OCI-LY3 (cell line): ENCODE results near the gene EIF2B1.

Experiments
- H2AFZ ChIP-seq: fragments of 200-600, 300-600 bp; shearing (Covaris generic); 2 replicates; pipeline ENCODE4 v1.6.0; 2014; ENCODE audit warnings: antibody characterized with exemption, low read depth, low read length
- H3K27ac ChIP-seq: fragments of 200-600, 300-600 bp; sonication (generic); 2 replicates; pipeline ENCODE4 v1.5.1; 2014; ENCODE audit warnings: mild to moderate bottlenecking, low read length, moderate library complexity, mixed read lengths
- H3K27me3 ChIP-seq: fragments of 200-600, 300-600 bp; sonication (generic); 2 replicates; pipeline ENCODE4 v1.6.1; 2014; ENCODE audit warnings: low read depth, low read length, mixed read lengths
- H3K36me3 ChIP-seq: fragments of 200-600, 300-600 bp; sonication (generic); replicated peaks from 2 replicates; pipeline ENCODE3; 2014; ENCODE audit warnings: low read depth, low read length, mixed read lengths
- H3K4me1 ChIP-seq: fragments of 300-600, 200-600 bp; sonication (generic); 2 replicates; pipeline ENCODE4 v1.6.1; 2014; ENCODE audit warnings: low read length, mixed read lengths
- H3K4me2 ChIP-seq: fragments of 200-600, 300-600 bp; sonication (generic); 2 replicates; pipeline ENCODE4 v1.6.1; 2014; ENCODE audit warnings: low read length, mixed read lengths
- H3K4me3 ChIP-seq: fragments of 300-600, 200-600 bp; sonication (generic); 2 replicates; pipeline ENCODE4 v1.5.1; 2014; ENCODE audit warnings: antibody characterized with exemption, mild to moderate bottlenecking, low read length, moderate library complexity
- H3K79me2 ChIP-seq: fragments of 300-600, 200-600 bp; shearing (Covaris generic); 2 replicates; pipeline ENCODE4 v1.6.1; 2014; ENCODE audit warnings: mild to moderate bottlenecking, low read length, mixed read lengths
- H3K9ac ChIP-seq: fragments of 300-600, 200-600 bp; shearing (Covaris generic); 2 replicates; pipeline ENCODE4 v1.6.0; 2014; ENCODE audit warnings: mild to moderate bottlenecking, low read length, moderate library complexity
- H3K9me3 ChIP-seq: fragments of 200-600, 300-600 bp; shearing (Covaris generic); 2 replicates; pipeline ENCODE4 v1.6.1; 2014; ENCODE audit warnings: low read length, mixed read lengths; ENCODE audit not compliant: insufficient read depth
- H4K20me1 ChIP-seq: fragments of 200-600, 300-600 bp; sonication (generic); 2 replicates; pipeline ENCODE4 v1.6.1; 2016; ENCODE audit warnings: low read length, mixed read lengths; ENCODE audit not compliant: insufficient read depth
- CTCF ChIP-seq: fragments of 200-600, 300-600 bp; sonication (generic); IDR thresholded peaks from 2 replicates; pipeline ENCODE4 v1.5.1; 2014; ENCODE audit warnings: antibody characterized with exemption, low read length, low read depth
- EZH2phosphoT487 ChIP-seq: fragments of 200-600 bp; shearing (Covaris generic); IDR thresholded peaks from 2 replicates; pipeline ENCODE4 v1.6.1; 2018; ENCODE audit warnings: antibody characterized with exemption, mixed run types, low read depth

EIF2B1 gene

GRCh38 chr12:123601602-123602489 lies 31.6 kb downstream of the EIF2B1 start, which contains the start of gene DDX55:
Gene DDX55 (plus strand): TSS chr12:123602099. CDS start chr12:123602149, 50 bp downstream.
- Histone ChIP-seq H3K27ac (peak within 1 kb of the TSS; percentile 73), H4K20me1 (0 out of 2 replicates have a peak, but pooled peaks cover 5% of the 10 kb centered on the region), H3K36me3 (peaks cover 32% of the 10 kb centered on the region), H3K4me2 (peak within 1 kb of the TSS; percentile 99), H3K4me3 (peak within 1 kb of the TSS; percentile 97), H3K9ac (peak within 1 kb of the TSS; percentile 99), H3K4me1 (peaks cover 14% of the 10 kb centered on the region), H3K27me3 (no peaks in the 10 kb centered on the region), H2AFZ (peak within 1 kb of the TSS; percentile 81), H3K9me3 (no peaks in the 10 kb centered on the region), H3K79me2 (peaks cover 72% of the 10 kb centered on the region)
- TF ChIP-seq EZH2phosphoT487 (no peak), CTCF (peak; percentile 59)

- Histone ChIP-seq H3K4me1 (peaks cover 14% of the 10 kb centered on the region), H4K20me1 (peaks cover 6% of the 10 kb centered on the region; the same call in 1 of the 2 replicates), H3K9me3 (no peaks in the 10 kb centered on the region), H3K4me2 (no peak overlapping the region), H3K27ac (no peak overlapping the region), H3K9ac (no peak overlapping the region), H3K36me3 (peaks cover 23% of the 10 kb centered on the region), H2AFZ (no peak overlapping the region), H3K4me3 (no peak overlapping the region), H3K79me2 (peaks cover 64% of the 10 kb centered on the region), H3K27me3 (no peaks in the 10 kb centered on the region)
- no peak for TF ChIP-seq CTCF
- no peak for TF ChIP-seq EZH2phosphoT487
Measured at GRCh38 chr12:123599721-123600120, 33.8 kb downstream of the EIF2B1 start.

- no peak for TF ChIP-seq CTCF
- TF ChIP-seq EZH2phosphoT487, result no peak
Measured at GRCh38 chr12:123599310-123599709, 34.2 kb downstream of the EIF2B1 start.

GRCh38 chr12:123598522-123598921 lies 35.0 kb downstream of the EIF2B1 start:
- H3K27ac ChIP-seq, result peak overlapping the region; percentile 24
- H4K20me1 ChIP-seq, result peaks cover 6% of the 10 kb centered on the region; the same call in 1 of the 2 replicates
- H3K36me3 ChIP-seq, result peaks cover 23% of the 10 kb centered on the region
- H2AFZ ChIP-seq, result no peak overlapping the region
- H3K27me3 ChIP-seq, result no peaks in the 10 kb centered on the region
- no peak overlapping the region for H3K4me3 ChIP-seq
- no peak overlapping the region for H3K4me2 ChIP-seq
- H3K4me1 ChIP-seq, result peaks cover 12% of the 10 kb centered on the region
- no peaks in the 10 kb centered on the region for H3K9me3 ChIP-seq
- H3K79me2 ChIP-seq, result peaks cover 62% of the 10 kb centered on the region
- H3K9ac ChIP-seq, result no peak overlapping the region
- TF ChIP-seq CTCF, result no peak
- TF ChIP-seq EZH2phosphoT487, result no peak

More at GRCh38 chr12:123599310-123599709, 34.2 kb downstream of the EIF2B1 start:
- H3K4me1 ChIP-seq, result peaks cover 14% of the 10 kb centered on the region
- no peak overlapping the region for H3K9ac ChIP-seq
- no peak overlapping the region for H3K4me2 ChIP-seq
- H4K20me1 ChIP-seq, result peaks cover 6% of the 10 kb centered on the region; the same call in 1 of the 2 replicates
- H3K9me3 ChIP-seq, result no peaks in the 10 kb centered on the region
- no peak overlapping the region for H3K27ac ChIP-seq
- H3K4me3 ChIP-seq, result no peak overlapping the region
- peaks cover 62% of the 10 kb centered on the region for H3K79me2 ChIP-seq
- H3K36me3 ChIP-seq, result peaks cover 23% of the 10 kb centered on the region
- no peak overlapping the region for H2AFZ ChIP-seq
- H3K27me3 ChIP-seq, result no peaks in the 10 kb centered on the region
